ENCODE measurements around the gene HUNK.

DNA sequence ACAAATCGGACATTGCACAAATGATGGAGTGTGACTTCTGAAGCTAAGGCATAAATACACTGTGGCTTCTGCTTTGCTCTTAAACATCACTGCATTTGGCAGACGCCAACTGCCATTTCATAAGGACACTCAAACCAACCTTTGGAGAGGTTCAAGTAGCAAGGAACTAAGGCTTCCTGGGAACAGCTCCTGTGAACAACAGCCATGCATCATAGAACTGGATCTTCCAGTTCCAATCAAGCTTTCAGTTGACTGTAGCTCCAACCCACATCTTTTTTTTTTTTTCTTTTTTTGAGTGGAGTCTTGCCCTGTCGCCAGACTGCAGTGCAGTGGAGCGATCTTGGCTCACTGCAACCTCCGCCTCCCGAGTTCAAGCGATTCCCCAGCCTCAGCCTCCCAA, 10.7 kb upstream of the HUNK start:
- TF ChIP-seq EZH2 (IDR thresholded peaks at IDR 0.05; ENCODE audit: insufficient read depth, poor library complexity, severe bottlenecking) (no peak), EZH2phosphoT487 (IDR thresholded peaks at IDR 0.05; ENCODE audit: insufficient read depth, low read depth) (no peak)
